Spleen (tissue), 11 donors: ENCODE data around the gene DLEC1. TPM values are rescaled to one million over a fixed set of nuclear protein-coding genes. Genes with fewer than 3 reads are reported as not detected.

Experiments used
- DNase-seq: peaks from one replicate; pipeline ENCODE4 v3.0.0-alpha.2; 2020
- H3K27ac ChIP-seq, 8 donors: fragments of 200-600 bp; sonication (generic) in 7 of 8; 1 replicate in 4 of 8; 2 replicates in 4 of 8; pipeline versions ENCODE4 v1.5.0 to v1.8.0; 2016 to 2021; ENCODE audit warnings: inconsistent platforms in 4 of 8, mild to moderate bottlenecking in 4 of 8, moderate library complexity in 1 of 8
- H3K27me3 ChIP-seq, 7 donors: fragments of 200-600 bp; sonication (generic) in 6 of 7; replicated peaks in 1 of 7; 1 replicate in 4 of 7; 2 replicates in 3 of 7; pipeline versions ENCODE4 v1.5.0 to v1.8.0; 2016 to 2021; ENCODE audit warnings: inconsistent platforms in 3 of 7, mild to moderate bottlenecking in 1 of 7
- H3K36me3 ChIP-seq, 6 donors: fragments of 200-600 bp; sonication (generic) in 5 of 6; 1 replicate in 4 of 6; 2 replicates in 2 of 6; pipeline versions ENCODE4 v1.5.0 to v1.8.0; 2016 to 2021; ENCODE audit warnings: inconsistent platforms in 2 of 6
- H3K4me1 ChIP-seq, 6 donors: fragments of 200-600 bp; sonication (generic) in 5 of 6; 1 replicate in 3 of 6; 2 replicates in 3 of 6; pipeline versions ENCODE4 v1.5.0 to v1.8.0; 2016 to 2021; ENCODE audit warnings: inconsistent platforms in 3 of 6
- H3K4me3 ChIP-seq, 8 donors: fragments of 200-600 bp; sonication (generic) in 7 of 8; 1 replicate in 4 of 8; 2 replicates in 4 of 8; pipeline versions ENCODE4 v1.5.0 to v1.8.0; 2016 to 2021; ENCODE audit warnings: inconsistent platforms in 4 of 8, mild to moderate bottlenecking in 4 of 8, moderate library complexity in 2 of 8
- H3K9me3 ChIP-seq, 8 donors: fragments of 200-600 bp; sonication (generic) in 7 of 8; 1 replicate in 4 of 8; 2 replicates in 4 of 8; pipeline versions ENCODE4 v1.5.0 to v1.8.0; 2016 to 2021; ENCODE audit warnings: inconsistent platforms in 4 of 8
- CTCF ChIP-seq, 11 experiments: fragments of 200-600 bp in 7 of 11; fragments of 450-650 bp in 4 of 11; sonication (generic) in 4 of 11; IDR thresholded peaks in 8 of 11; conservative IDR thresholded peaks in 3 of 11; 1 replicate in 7 of 11; 2 replicates in 4 of 11; pipeline versions ENCODE4 v1.4.0 to v1.8.0; 2016 to 2021; ENCODE audit warnings: antibody characterized with exemption in 11 of 11, inconsistent platforms in 4 of 11, mild to moderate bottlenecking in 1 of 11
- POLR2A ChIP-seq, 3 donors: fragments of 450-650 bp; IDR thresholded peaks; one replicate each; pipeline ENCODE4 v1.5.1; 2017; ENCODE audit warnings: antibody characterized with exemption in 3 of 3, mild to moderate bottlenecking in 1 of 3
- POLR2AphosphoS5 ChIP-seq, 3 donors: sonication (generic); formaldehyde crosslinking; IDR thresholded peaks; one replicate each; pipeline ENCODE4 v1.5.1; 2017; ENCODE audit warnings: antibody characterized with exemption in 3 of 3
- WGBS, 5 donors: extraction: QIAGEN DNeasy Blood & Tissue Kit in 3 of 5; methylation state at CpG; one replicate each; pipeline versions ENCODE4 v1.1.5 to v1.1.7; 2013 to 2018; 5-methylcytosine and 5-hydroxymethylcytosine counted together
- intact Hi-C: fragments of 100-400 bp; cut with DNase I; formaldehyde crosslinking; loops from one replicate; pipeline ENCODE4 v1.15.0; 2023; ENCODE audit warnings: low total_unique reads
- polyA plus RNA-seq, 3 donors: library from polyadenylated mRNA; stranded (reverse); fragments of 200-250 nt; gene quantifications; one replicate each; pipeline ENCODE4 v1.2.1, GENCODE V29; 2013
- total RNA-seq, 7 donors: library from RNA; depleted of rRNA in 3 of 7; stranded (reverse); fragments of >200 nt in 3 of 7; fragmentation: NEBNext Ultra II Directional in 4 of 7; extraction: Animal tissue kit (Norgen Biotek cat#: 25700) in 4 of 7; gene quantifications; one replicate each; pipeline versions ENCODE4 v1.1.0 to v1.2.1, GENCODE V29; 2016 to 2021
- donor health status: healthy with polysubstance abuse.
- donor health status: DM: no; HTN: no; CAD: no; lungs with moderate emphysema.
- donor health status: DM: no; HTN: no; CAD: no.
- donor health status: Bipolar disorder and iron deficiency.
- donor health status: healthy.
- donor health status: DM: no; HTN: no; CAD: no.
- donor health status: DM: yes; HTN: yes; CAD: no.

The DLEC1 gene
- total and polyA plus RNA-seq, 10 donors = 0.36 to 2.3 (median 0.88) TPM

GRCh38 chr3:38136777-38137614, 98.0 kb downstream of the DLEC1 start, which contains the start of gene ACAA1:
Gene ACAA1, minus strand, starts transcription at chr3:38137127. Its CDS starts 92 bp downstream, at chr3:38137035.
- DNase-seq = peak; percentile 100
- 0% methylated on average over 27 to 66 of the region's 66 CpGs for WGBS, 5 donors
- intact Hi-C loops = no loop called here
- Histone ChIP-seq H3K4me1 (peaks cover 30 to 88% (median 68%) of the 10 kb centered on the region in 6 donors), H3K36me3 (peaks cover 3 to 55% (median 46%) of the 10 kb centered on the region in 6 donors), H3K9me3 (no peaks in the 10 kb centered on the region), H3K4me3 (peak within 1 kb of the TSS; percentile 82 to 99 (median 96)), H3K27me3 (no peaks in the 10 kb centered on the region), H3K27ac (peak within 1 kb of the TSS; percentile 92 to 97 (median 96))
- peak in 3 of 11 experiments; percentile 7 to 47 (median 31) for TF ChIP-seq CTCF (IDR thresholded peaks at IDR 0.05 in 8 of 11, conservative IDR thresholded peaks at IDR 0.05 in 3 of 11)
- TF ChIP-seq POLR2A (IDR thresholded peaks at IDR 0.05) = peak; percentile 66 to 89 (median 79)
- peak; percentile 92 to 96 (median 94) for TF ChIP-seq POLR2AphosphoS5 (IDR thresholded peaks at IDR 0.05)

DNA sequence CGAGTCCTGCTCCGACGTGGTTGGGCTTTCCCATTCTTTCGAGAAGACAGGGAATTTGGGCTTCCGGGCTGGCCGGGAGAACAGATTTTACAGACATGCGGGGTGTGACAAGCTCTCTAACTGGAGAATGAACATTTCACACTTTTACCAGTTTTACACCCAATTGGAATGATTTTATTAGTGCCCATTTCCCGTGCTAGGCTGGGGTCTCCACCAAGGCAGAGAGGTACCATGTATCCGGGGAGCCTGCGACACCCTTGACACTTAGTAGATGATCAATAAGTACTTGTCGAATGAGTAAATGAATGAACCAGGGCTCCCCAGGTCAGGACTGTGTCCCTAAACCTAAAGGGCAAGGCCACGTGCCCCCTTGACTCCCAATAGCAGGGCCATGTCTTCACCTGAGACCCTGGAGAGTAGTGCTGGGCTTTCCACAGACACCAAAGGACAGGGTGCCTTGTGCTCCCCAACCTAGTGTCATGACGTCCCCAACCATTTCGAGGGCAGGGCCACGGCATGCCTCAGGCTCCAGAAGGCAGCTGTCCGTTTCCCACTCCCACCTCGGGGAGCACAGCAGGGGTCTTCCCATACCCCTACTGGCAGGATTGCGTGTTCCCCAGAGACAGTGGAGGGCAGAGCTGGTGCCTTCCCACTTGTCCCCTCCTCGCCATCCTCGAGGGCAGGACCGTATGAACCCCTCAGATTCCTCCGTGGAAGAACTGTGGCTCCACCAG, 98.8 kb downstream of the DLEC1 start:
- Histone ChIP-seq H3K4me3 (peak overlapping the region; percentile 82 to 99 (median 96)), H3K27ac (peak overlapping the region; percentile 92 to 97 (median 96)), H3K27me3 (no peaks in the 10 kb centered on the region), H3K9me3 (no peaks in the 10 kb centered on the region), H3K4me1 (peaks cover 30 to 86% (median 63%) of the 10 kb centered on the region in 6 donors), H3K36me3 (peaks cover 3 to 55% (median 47%) of the 10 kb centered on the region in 6 donors)
- 13 to 17% (median 14%) methylated on average over 14 to 22 of the region's 22 CpGs for WGBS, 5 donors
- no peak for TF ChIP-seq POLR2A (IDR thresholded peaks at IDR 0.05)
- no peak for TF ChIP-seq POLR2AphosphoS5 (IDR thresholded peaks at IDR 0.05)
- peak in 1 of 11 experiments; percentile 21 for TF ChIP-seq CTCF (IDR thresholded peaks at IDR 0.05 in 8 of 11, conservative IDR thresholded peaks at IDR 0.05 in 3 of 11)
- intact Hi-C loops = no loop called here
- DNase-seq = peak; percentile 86

GRCh38 chr3:38138349-38139190, 99.6 kb downstream of the DLEC1 start, which contains the start of gene MYD88:
Gene MYD88, plus strand, starts transcription at chr3:38138661. Its CDS starts 40 bp downstream, at chr3:38138701.
- WGBS, 5 donors = 0 to 1% (median 1%) methylated on average over 50 to 65 of the region's 65 CpGs
- intact Hi-C loops = no loop called here
- DNase-seq = peak; percentile 99
- peak within 1 kb of the TSS; percentile 92 to 97 (median 96) for H3K27ac ChIP-seq
- peaks cover under 1 to 51% (median 40%) of the 10 kb centered on the region in 6 donors for H3K36me3 ChIP-seq
- peaks cover 30 to 85% (median 56%) of the 10 kb centered on the region in 6 donors for H3K4me1 ChIP-seq
- peak within 1 kb of the TSS; percentile 82 to 99 (median 96) for H3K4me3 ChIP-seq
- H3K9me3 ChIP-seq = no peaks in the 10 kb centered on the region
- no peak for TF ChIP-seq CTCF (IDR thresholded peaks at IDR 0.05 in 8 of 11, conservative IDR thresholded peaks at IDR 0.05 in 3 of 11)
- TF ChIP-seq POLR2A (IDR thresholded peaks at IDR 0.05) = peak in 2 of 3 donors; percentile 8 to 68
- TF ChIP-seq POLR2AphosphoS5 (IDR thresholded peaks at IDR 0.05) = peak; percentile 83 to 94 (median 91)
- no peaks in the 10 kb centered on the region for H3K27me3 ChIP-seq
